ENCODE measurements around the gene FAM3D.
"Not testable (repeated sequence)": the region's sequence is repeated elsewhere in the genome, so short reads cannot be mapped to it uniquely, and the experiment has no call there.

FAM3D gene

GRCh38 chr3:58696093-58696492 lies 29.5 kb upstream of the FAM3D start:
- H4K20me1 ChIP-seq (ENCODE audit: control insufficient read depth, insufficient read depth, low read depth, low read length), result no peaks in the 10 kb centered on the region
- H3K27me3 ChIP-seq (ENCODE audit: control insufficient read depth, low read length), result no peaks in the 10 kb centered on the region
- no peaks in the 10 kb centered on the region for H3K36me3 ChIP-seq (ENCODE audit: control insufficient read depth, low read length)
- no peaks in the 10 kb centered on the region for H3F3A ChIP-seq (ENCODE audit: control insufficient read depth, insufficient read depth)
- no peaks in the 10 kb centered on the region for H3K79me2 ChIP-seq (ENCODE audit: control insufficient read depth, low read length)
- no peaks in the 10 kb centered on the region for H3K4me1 ChIP-seq (ENCODE audit: control insufficient read depth, low read length)
- H3K9me2 ChIP-seq (replicated peaks; ENCODE audit: control insufficient read depth, low read length), result no peaks in the 10 kb centered on the region
- H3K27ac ChIP-seq (ENCODE audit: low read depth, low read length), result no peak overlapping the region
- TF ChIP-seq EZH2phosphoT487 (IDR thresholded peaks at IDR 0.05; ENCODE audit: borderline replicate concordance, low read length), result no peak
- TF ChIP-seq, protein P1, sequence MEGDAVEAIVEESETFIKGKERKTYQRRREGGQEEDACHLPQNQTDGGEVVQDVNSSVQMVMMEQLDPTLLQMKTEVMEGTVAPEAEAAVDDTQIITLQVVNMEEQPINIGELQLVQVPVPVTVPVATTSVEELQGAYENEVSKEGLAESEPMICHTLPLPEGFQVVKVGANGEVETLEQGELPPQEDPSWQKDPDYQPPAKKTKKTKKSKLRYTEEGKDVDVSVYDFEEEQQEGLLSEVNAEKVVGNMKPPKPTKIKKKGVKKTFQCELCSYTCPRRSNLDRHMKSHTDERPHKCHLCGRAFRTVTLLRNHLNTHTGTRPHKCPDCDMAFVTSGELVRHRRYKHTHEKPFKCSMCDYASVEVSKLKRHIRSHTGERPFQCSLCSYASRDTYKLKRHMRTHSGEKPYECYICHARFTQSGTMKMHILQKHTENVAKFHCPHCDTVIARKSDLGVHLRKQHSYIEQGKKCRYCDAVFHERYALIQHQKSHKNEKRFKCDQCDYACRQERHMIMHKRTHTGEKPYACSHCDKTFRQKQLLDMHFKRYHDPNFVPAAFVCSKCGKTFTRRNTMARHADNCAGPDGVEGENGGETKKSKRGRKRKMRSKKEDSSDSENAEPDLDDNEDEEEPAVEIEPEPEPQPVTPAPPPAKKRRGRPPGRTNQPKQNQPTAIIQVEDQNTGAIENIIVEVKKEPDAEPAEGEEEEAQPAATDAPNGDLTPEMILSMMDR (IDR thresholded peaks at IDR 0.05; ENCODE audit: low read depth, low read length, poor library complexity, severe bottlenecking), result no peak
- peaks cover 17% of the 10 kb centered on the region for H3K9me3 ChIP-seq (ENCODE audit: control insufficient read depth, insufficient read depth, low read length)
- H3K4me2 ChIP-seq (ENCODE audit: low read length), result no peak overlapping the region
- no peak overlapping the region for H3K4me3 ChIP-seq (ENCODE audit: low read length)

DNA sequence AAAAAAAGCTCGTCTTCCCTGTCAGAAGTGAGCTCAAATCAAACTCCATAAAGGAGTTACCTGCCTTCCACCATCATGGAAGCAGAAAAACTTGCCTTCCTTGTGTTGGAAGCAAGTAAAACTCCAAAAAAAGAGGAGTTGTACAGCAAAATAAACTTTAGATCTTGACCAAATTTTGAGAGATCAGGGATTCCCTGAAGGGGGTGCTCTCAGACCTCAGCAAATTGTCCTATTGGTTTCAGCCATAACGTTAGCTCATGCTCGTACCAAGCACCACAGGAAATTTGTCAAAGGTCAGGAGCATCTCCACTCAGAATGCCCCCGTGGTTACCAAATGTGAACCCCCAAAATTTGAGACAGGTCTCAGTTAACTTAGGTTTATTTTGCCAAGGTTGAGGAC lies 28.7 kb upstream of the FAM3D start:
- not testable (repeated sequence) for H3F3A ChIP-seq (ENCODE audit: control insufficient read depth, insufficient read depth); H3K9me2 ChIP-seq (replicated peaks; ENCODE audit: control insufficient read depth, low read length)
- H3K9me3 ChIP-seq (ENCODE audit: control insufficient read depth, insufficient read depth, low read length), result peaks cover 20% of the 10 kb centered on the region

DNA sequence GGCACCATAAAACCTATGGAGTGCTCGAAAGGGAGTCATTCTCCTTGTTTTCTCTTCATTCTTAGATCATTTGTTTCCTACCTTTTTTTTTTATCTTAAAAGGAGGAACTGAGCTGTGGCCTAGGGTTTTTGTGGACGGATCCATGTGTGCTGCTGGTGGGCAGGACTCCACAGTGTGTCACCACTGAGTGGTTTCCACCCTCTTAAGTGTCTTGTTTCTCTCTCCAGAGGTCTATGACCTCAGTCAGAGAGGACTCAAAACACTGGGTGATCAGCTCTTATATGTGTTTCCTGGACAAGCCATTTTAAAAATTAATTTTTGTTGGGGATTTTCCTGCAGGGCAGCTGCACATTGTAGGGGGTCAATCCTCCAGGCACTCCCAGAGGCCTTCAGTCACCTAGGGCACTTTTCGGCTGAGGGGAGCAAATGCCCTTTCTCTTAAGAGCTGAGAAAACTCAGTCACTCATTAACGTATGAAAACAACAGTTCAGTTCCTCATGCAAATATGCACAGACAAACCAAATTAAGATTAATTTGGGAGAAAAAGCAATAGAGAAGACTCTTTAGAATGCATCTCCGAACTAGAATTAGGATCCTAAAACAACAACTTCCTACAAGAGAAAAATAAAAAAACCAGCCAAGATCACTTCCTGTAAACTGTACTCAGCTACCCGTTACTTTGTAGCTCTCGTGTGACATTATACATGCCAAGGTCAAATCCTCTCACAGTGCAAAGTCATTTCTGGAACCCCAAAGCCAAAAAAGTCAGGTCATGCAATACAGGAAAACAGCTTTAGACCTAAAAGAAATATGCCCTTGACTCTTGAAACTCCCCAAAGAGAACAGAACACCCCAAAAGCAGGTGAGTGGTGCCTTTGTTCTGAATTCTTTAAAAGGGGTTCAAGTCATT lies 27.6 kb upstream of the FAM3D start:
- no peaks in the 10 kb centered on the region for H3K79me2 ChIP-seq (ENCODE audit: control insufficient read depth, low read length)
- H4K20me1 ChIP-seq (ENCODE audit: control insufficient read depth, insufficient read depth, low read depth, low read length), result no peaks in the 10 kb centered on the region
- no peak overlapping the region for H3K27ac ChIP-seq (ENCODE audit: low read depth, low read length)
- no peak overlapping the region for H3K4me3 ChIP-seq (ENCODE audit: low read length)
- TF ChIP-seq EZH2phosphoT487 (IDR thresholded peaks at IDR 0.05; ENCODE audit: borderline replicate concordance, low read length), result no peak
- TF ChIP-seq, protein P1 (IDR thresholded peaks at IDR 0.05; ENCODE audit: low read depth, low read length, poor library complexity, severe bottlenecking), result no peak
- no peaks in the 10 kb centered on the region for H3K9me2 ChIP-seq (replicated peaks; ENCODE audit: control insufficient read depth, low read length)
- no peaks in the 10 kb centered on the region for H3K36me3 ChIP-seq (ENCODE audit: control insufficient read depth, low read length)
- H3K9me3 ChIP-seq (ENCODE audit: control insufficient read depth, insufficient read depth, low read length), result peaks cover 24% of the 10 kb centered on the region
- no peaks in the 10 kb centered on the region for H3K27me3 ChIP-seq (ENCODE audit: control insufficient read depth, low read length)
- no peak overlapping the region for H3K4me2 ChIP-seq (ENCODE audit: low read length)
- H3K4me1 ChIP-seq (ENCODE audit: control insufficient read depth, low read length), result no peaks in the 10 kb centered on the region
- no peaks in the 10 kb centered on the region for H3F3A ChIP-seq (ENCODE audit: control insufficient read depth, insufficient read depth)

More for the DNA sequence above, 28.7 kb upstream of the FAM3D start:
- H3K36me3 ChIP-seq (ENCODE audit: control insufficient read depth, low read length); H3K27ac ChIP-seq (ENCODE audit: low read depth, low read length); H3K79me2 ChIP-seq (ENCODE audit: control insufficient read depth, low read length); H3K4me2 ChIP-seq (ENCODE audit: low read length); H3K4me3 ChIP-seq (ENCODE audit: low read length); H4K20me1 ChIP-seq (ENCODE audit: control insufficient read depth, insufficient read depth, low read depth, low read length); H3K27me3 ChIP-seq (ENCODE audit: control insufficient read depth, low read length); H3K4me1 ChIP-seq (ENCODE audit: control insufficient read depth, low read length): not testable (repeated sequence)

DNA sequence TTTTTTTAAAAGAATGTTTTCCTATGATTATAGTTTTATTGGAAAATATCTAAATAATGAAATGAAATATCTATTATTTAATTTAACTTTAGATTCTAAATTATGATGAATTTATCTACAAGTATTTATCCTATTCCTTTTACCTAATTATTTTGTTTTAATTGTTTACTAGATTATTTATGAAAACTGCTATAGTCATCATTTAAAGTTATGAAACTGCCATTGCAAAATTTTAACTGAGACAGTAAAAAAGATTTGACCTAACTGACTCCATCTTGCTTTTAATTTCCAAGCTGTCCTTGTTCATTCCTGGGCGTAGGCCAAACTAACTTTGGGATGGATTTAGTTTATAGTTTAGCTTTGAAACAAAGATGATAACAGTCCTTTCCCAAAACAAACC lies 25.9 kb upstream of the FAM3D start:
- H3K27ac ChIP-seq (ENCODE audit: low read depth, low read length), result no peak overlapping the region
- H3K4me2 ChIP-seq (ENCODE audit: low read length), result no peak overlapping the region
- no peak for TF ChIP-seq EZH2phosphoT487 (IDR thresholded peaks at IDR 0.05; ENCODE audit: borderline replicate concordance, low read length)
- TF ChIP-seq, protein P1 (IDR thresholded peaks at IDR 0.05; ENCODE audit: low read depth, low read length, poor library complexity, severe bottlenecking), result no peak
- H3K36me3 ChIP-seq (ENCODE audit: control insufficient read depth, low read length), result no peaks in the 10 kb centered on the region
- H3K9me2 ChIP-seq (replicated peaks; ENCODE audit: control insufficient read depth, low read length), result no peaks in the 10 kb centered on the region
- H3K4me3 ChIP-seq (ENCODE audit: low read length), result no peak overlapping the region
- H4K20me1 ChIP-seq (ENCODE audit: control insufficient read depth, insufficient read depth, low read depth, low read length), result no peaks in the 10 kb centered on the region
- peaks cover 24% of the 10 kb centered on the region for H3K9me3 ChIP-seq (ENCODE audit: control insufficient read depth, insufficient read depth, low read length)
- H3K4me1 ChIP-seq (ENCODE audit: control insufficient read depth, low read length), result no peaks in the 10 kb centered on the region
- H3K79me2 ChIP-seq (ENCODE audit: control insufficient read depth, low read length), result no peaks in the 10 kb centered on the region
- H3K27me3 ChIP-seq (ENCODE audit: control insufficient read depth, low read length), result no peaks in the 10 kb centered on the region
- H3F3A ChIP-seq (ENCODE audit: control insufficient read depth, insufficient read depth), result no peaks in the 10 kb centered on the region

All from DOHH2 (cell line).